ENCODE data around the gene PPL. TPM values are rescaled to one million over a fixed set of nuclear protein-coding genes. Genes with fewer than 3 reads are reported as not detected.

Gene PPL
- total and polyA plus RNA-seq, 2 of the 13 experiments (the other 11 are each of a cell fraction or from before 2014, with no cell fraction given), result 5.7 to 6.6 TPM

- TF ChIP-seq ZNF3 (CRISPR knock-in tag; IDR thresholded peaks at IDR 0.05) (no peak), AHR (CRISPR knock-in tag; IDR thresholded peaks at IDR 0.05) (no peak; the same call in 1 of the 2 replicates), ZBTB20 (CRISPR knock-in tag; IDR thresholded peaks at IDR 0.05; ENCODE audit: borderline replicate concordance, low read depth) (no peak), CENPT (CRISPR knock-in tag; IDR thresholded peaks at IDR 0.05; ENCODE audit: low read depth) (no peak), TERF1 (CRISPR knock-in tag; IDR thresholded peaks at IDR 0.05) (no peak), NR2C2 (CRISPR knock-in tag; IDR thresholded peaks at IDR 0.05; ENCODE audit: borderline replicate concordance) (peak; percentile 44; the same call in 1 of the 2 replicates), NFKBIZ (CRISPR knock-in tag; IDR thresholded peaks at IDR 0.05) (no peak), ZNF367 (CRISPR knock-in tag; IDR thresholded peaks at IDR 0.05; ENCODE audit: borderline replicate concordance) (no peak; the same call in 1 of the 2 replicates), RFXANK (CRISPR knock-in tag; IDR thresholded peaks at IDR 0.05) (no peak), ONECUT2 (CRISPR knock-in tag; IDR thresholded peaks at IDR 0.05) (no peak), MTERF4 (CRISPR knock-in tag; IDR thresholded peaks at IDR 0.05) (0 out of 2 replicates have a peak, but pooled peaks have one; percentile 16), SMAD1 (CRISPR knock-in tag; IDR thresholded peaks at IDR 0.05; ENCODE audit: borderline replicate concordance, low read depth) (peak; percentile 55; the same call in 1 of the 2 replicates), SAFB2 (CRISPR knock-in tag; IDR thresholded peaks at IDR 0.05; ENCODE audit: borderline replicate concordance, low read depth) (no peak), DDIT3 (CRISPR knock-in tag; IDR thresholded peaks at IDR 0.05) (no peak), ZNF574 (CRISPR knock-in tag; IDR thresholded peaks at IDR 0.05) (peak; percentile 41; the same call in 1 of the 2 replicates), ZNF12 (CRISPR knock-in tag; IDR thresholded peaks at IDR 0.05) (no peak), ZNF766 (CRISPR knock-in tag; IDR thresholded peaks at IDR 0.05; ENCODE audit: borderline replicate concordance) (no peak), TFE3 (CRISPR knock-in tag; IDR thresholded peaks at IDR 0.05) (peak; percentile 82; the same call in 1 of the 2 replicates), ZNF691 (CRISPR knock-in tag; IDR thresholded peaks at IDR 0.05; ENCODE audit: borderline replicate concordance, low read depth) (no peak), ZNF878 (CRISPR knock-in tag; IDR thresholded peaks at IDR 0.05) (no peak), JUNB (CRISPR knock-in tag; IDR thresholded peaks at IDR 0.05; ENCODE audit: borderline replicate concordance) (no peak)
These were observed 89.8 kb downstream of the PPL start, which contains the start of the genes GLYR1 and UBN1 (continued) for GRCh38 chr16:4846901-4847773.

Measured in HepG2 (cell line).